HG02884 (cell line): ENCODE measurements around the gene FNDC11.
"Not testable (repeated sequence)": the region's sequence is repeated elsewhere in the genome, so short reads cannot be mapped to it uniquely, and the experiment has no call there.

Source experiments
- ATAC-seq: cut with Tn5 transposase; IDR thresholded peaks from one replicate; pipeline ENCODE4 v1.9.1; 2021; ENCODE audit warnings: mild to moderate bottlenecking, moderate library complexity; ENCODE audit not compliant: unreplicated experiment

Gene FNDC11

GRCh38 chr20:63595416-63596127 is 41.6 kb downstream of the FNDC11 start:
- ATAC-seq = no peak

- ATAC-seq = no peak
Measured at GRCh38 chr20:63596423-63596822, 42.5 kb downstream of the FNDC11 start.

- ATAC-seq = no peak
Measured at GRCh38 chr20:63597651-63598478, 43.9 kb downstream of the FNDC11 start.

GRCh38 chr20:63598479-63599395 is 44.8 kb downstream of the FNDC11 start:
- ATAC-seq = no peak

GRCh38 chr20:63599396-63600050 is 45.6 kb downstream of the FNDC11 start:
- ATAC-seq = no peak

GRCh38 chr20:63601679-63602078 is 47.7 kb downstream of the FNDC11 start:
- ATAC-seq = not testable (repeated sequence)

- no peak for ATAC-seq
Measured at GRCh38 chr20:63602321-63602720, 48.4 kb downstream of the FNDC11 start.
